Nucleus accumbens (tissue), 56 donors: ENCODE data around the gene HBEGF.

Experiments used
- DNase-seq, 56 donors: peaks; one replicate each; lab custom pipeline; 2025; lab: John Stamatoyannopoulos, UW

The HBEGF gene

GRCh38 chr5:140311011-140311467 lies 35.4 kb downstream of the HBEGF start:
- DNase-seq: no peak

- DNase-seq: no peak
Observed at GRCh38 chr5:140310434-140310833, 36.0 kb downstream of the HBEGF start.

- no peak for DNase-seq
Observed at GRCh38 chr5:140309706-140310249, 36.6 kb downstream of the HBEGF start.

GRCh38 chr5:140305471-140305870 lies 40.9 kb downstream of the HBEGF start:
- no peak for DNase-seq

- DNase-seq: no peak
Observed at GRCh38 chr5:140303966-140304365, 42.4 kb downstream of the HBEGF start.

- DNase-seq: peak; percentile 48 to 97 (median 88)
Observed at GRCh38 chr5:140302786-140303639, 43.4 kb downstream of the HBEGF start, which contains the start of gene PFDN1. Gene PFDN1, minus strand, starts transcription at chr5:140303101. Its CDS starts 28 bp downstream, at chr5:140303073.

- DNase-seq: no peak
Observed at GRCh38 chr5:140301136-140301535, 45.3 kb downstream of the HBEGF start.

- no peak for DNase-seq
Observed at GRCh38 chr5:140299056-140299455, 47.3 kb downstream of the HBEGF start.

- DNase-seq: no peak
Observed at GRCh38 chr5:140298183-140298601, 48.2 kb downstream of the HBEGF start.

GRCh38 chr5:140297283-140297682 lies 49.1 kb downstream of the HBEGF start:
- no peak for DNase-seq

- DNase-seq: no peak
Observed at GRCh38 chr5:140296289-140296688, 50.1 kb downstream of the HBEGF start.

- peak in 2 of 56 donors; percentile 6 to 45 for DNase-seq
Observed at GRCh38 chr5:140295414-140295813, 51.0 kb downstream of the HBEGF start.

GRCh38 chr5:140294753-140295152 lies 51.6 kb downstream of the HBEGF start:
- DNase-seq: no peak

- DNase-seq: no peak
Observed at GRCh38 chr5:140293849-140294100, 52.6 kb downstream of the HBEGF start.

- no peak for DNase-seq
Observed at GRCh38 chr5:140293091-140293848, 53.1 kb downstream of the HBEGF start.

GRCh38 chr5:140292212-140293036 lies 54.0 kb downstream of the HBEGF start:
- no peak for DNase-seq

GRCh38 chr5:140287801-140288521 lies 58.4 kb downstream of the HBEGF start:
- no peak for DNase-seq

GRCh38 chr5:140286424-140286823 lies 60.0 kb downstream of the HBEGF start:
- DNase-seq: no peak

- DNase-seq: no peak
Observed at GRCh38 chr5:140284013-140284412, 62.4 kb downstream of the HBEGF start.
